HepG2 (cell line): Measurements from ENCODE around the gene NDOR1. TPM values are rescaled to one million over a fixed set of nuclear protein-coding genes. Genes with fewer than 3 reads are reported as not detected.

Source experiments
- ARHGAP35 ChIP-seq: sonication (generic); formaldehyde crosslinking; IDR thresholded peaks from 2 replicates; pipeline ENCODE4 v1.9.0; 2022; ENCODE audit warnings: mild to moderate bottlenecking, inconsistent platforms, moderate library complexity, missing genetic modification reagents, borderline replicate concordance
- ATF7-NPFF ChIP-seq: sonication (generic); formaldehyde crosslinking; IDR thresholded peaks from 2 replicates; pipeline ENCODE4 v1.8.1; 2023; ENCODE audit warnings: mild to moderate bottlenecking, low read depth, missing genetic modification reagents, moderate library complexity
- GATAD1 ChIP-seq: IDR thresholded peaks from 2 replicates; pipeline ENCODE4 v1.6.1; 2016; ENCODE audit warnings: missing genetic modification reagents, missing compliant biosample characterization
- GPN1 ChIP-seq: sonication (generic); formaldehyde crosslinking; IDR thresholded peaks from 2 replicates; pipeline ENCODE4 v1.5.1; 2020; ENCODE audit warnings: missing genetic modification reagents, borderline replicate concordance
- HIVEP1 ChIP-seq: sonication (generic); formaldehyde crosslinking; IDR thresholded peaks from 2 replicates; pipeline ENCODE4 v1.4.0; 2020; ENCODE audit warnings: mild to moderate bottlenecking, missing genetic modification reagents
- LCORL ChIP-seq, 2 experiments: fragments of 450-650 bp in 1 of 2; sonication (generic) in 1 of 2; formaldehyde crosslinking in 1 of 2; IDR thresholded peaks; 2 replicates each; pipeline versions ENCODE4 v1.5.0 to v1.6.1; 2017 to 2020; ENCODE audit warnings: antibody characterized with exemption in 1 of 2, missing genetic modification reagents in 1 of 2
- NFKB2 ChIP-seq: sonication (generic); formaldehyde crosslinking; IDR thresholded peaks from 2 replicates; pipeline ENCODE4 v1.4.0; 2020; ENCODE audit warnings: missing genetic modification reagents, borderline replicate concordance
- NFRKB ChIP-seq: fragments of 450-650 bp; IDR thresholded peaks from 2 replicates; pipeline ENCODE4 v1.6.1; 2017
- PRMT3 ChIP-seq: sonication (generic); formaldehyde crosslinking; IDR thresholded peaks from 2 replicates; pipeline ENCODE4 v1.8.1; 2022; ENCODE audit warnings: low read depth, mild to moderate bottlenecking, moderate library complexity, missing genetic modification reagents, borderline replicate concordance
- RFXANK ChIP-seq: IDR thresholded peaks from 2 replicates; pipeline ENCODE4 v1.6.1; 2016
- SP2 ChIP-seq: sonication (generic); formaldehyde crosslinking; IDR thresholded peaks from 2 replicates; pipeline ENCODE4 v1.5.1; 2020; ENCODE audit warnings: mild to moderate bottlenecking, missing genetic modification reagents
- ZFX ChIP-seq: sonication (generic); formaldehyde crosslinking; IDR thresholded peaks from 2 replicates; pipeline ENCODE4 v1.4.0; 2020; ENCODE audit warnings: mild to moderate bottlenecking, low read depth, missing genetic modification reagents, moderate library complexity
- ZNF530 ChIP-seq: sonication (generic); formaldehyde crosslinking; IDR thresholded peaks from 2 replicates; pipeline ENCODE4 v1.5.0; 2020; ENCODE audit warnings: low read depth, mild to moderate bottlenecking, missing genetic modification reagents
- ZNF672 ChIP-seq: sonication (generic); formaldehyde crosslinking; IDR thresholded peaks from 2 replicates; pipeline ENCODE4 v1.8.1; 2022; ENCODE audit warnings: missing genetic modification reagents
- ZNF746 ChIP-seq: sonication (generic); formaldehyde crosslinking; IDR thresholded peaks from 2 replicates; pipeline ENCODE4 v1.8.0; 2022; ENCODE audit warnings: mild to moderate bottlenecking, missing genetic modification reagents
- ZNF850 ChIP-seq: sonication (generic); formaldehyde crosslinking; conservative IDR thresholded peaks from 2 replicates; pipeline ENCODE4 v1.9.0; 2021; ENCODE audit warnings: mild to moderate bottlenecking, missing genetic modification reagents
- ZSCAN31 ChIP-seq: sonication (generic); formaldehyde crosslinking; IDR thresholded peaks from 2 replicates; pipeline ENCODE4 v1.5.0; 2020; ENCODE audit warnings: low read depth, mild to moderate bottlenecking, missing genetic modification reagents
- ZSCAN9 ChIP-seq: IDR thresholded peaks from 2 replicates; pipeline ENCODE4 v1.6.1; 2016; ENCODE audit warnings: borderline replicate concordance
- polyA plus RNA-seq, 8 experiments: library from polyadenylated mRNA; depleted of rRNA in 3 of 8; stranded (reverse) in 7 of 8; unstranded in 1 of 8; fragments of >200 nt; fragmentation: Illumina TruSeq in 4 of 8; extraction: Trizol in 4 of 8; gene quantifications; 2 replicates each; pipeline versions ENCODE4 v1.2.1 to v1.2.3, GENCODE V29; 2011 to 2016; ENCODE audit warnings: low read depth in 4 of 8, missing spikeins in 1 of 8, mixed read lengths in 1 of 8; ENCODE audit not compliant: insufficient read depth in 1 of 8
- total RNA-seq, 5 experiments: library from RNA; depleted of rRNA; stranded (reverse); fragments of >200 nt; fragmentation: Illumina TruSeq; extraction: Trizol; gene quantifications; 2 replicates each; pipeline ENCODE4 v1.2.3, GENCODE V29; 2016; ENCODE audit warnings: low read depth in 1 of 5
- TF ChIP-seq, protein P1 (sequence below): sonication (generic); formaldehyde crosslinking; IDR thresholded peaks from 2 replicates; pipeline ENCODE4 v1.8.1; 2023; ENCODE audit warnings: mild to moderate bottlenecking, missing genetic modification reagents
- TF ChIP-seq, protein P2 (sequence below): conservative IDR thresholded peaks from 2 replicates; pipeline ENCODE4 v1.6.1; 2018; ENCODE audit warnings: missing genetic modification reagents
- TF ChIP-seq, protein P3 (sequence below): sonication (generic); formaldehyde crosslinking; IDR thresholded peaks from 2 replicates; pipeline ENCODE4 v1.4.0; 2020; ENCODE audit warnings: missing genetic modification reagents
- TF ChIP-seq, protein P4 (sequence below): IDR thresholded peaks from 2 replicates; pipeline ENCODE4 v1.6.1; 2012; ENCODE audit warnings: inconsistent platforms
- TF ChIP-seq, protein P5 (sequence below): sonication (generic); formaldehyde crosslinking; IDR thresholded peaks from 2 replicates; pipeline ENCODE4 v1.4.0; 2020; ENCODE audit warnings: mild to moderate bottlenecking, low read depth, missing genetic modification reagents
- TF ChIP-seq, protein P6 (sequence below): sonication (generic); formaldehyde crosslinking; IDR thresholded peaks from 2 replicates; pipeline ENCODE4 v1.5.0; 2020; ENCODE audit warnings: missing genetic modification reagents

Gene NDOR1
- total and polyA plus RNA-seq, 2 of the 13 experiments (the other 11 are each of a cell fraction or from before 2014, with no cell fraction given) = 3.6 to 8.7 TPM

DNA sequence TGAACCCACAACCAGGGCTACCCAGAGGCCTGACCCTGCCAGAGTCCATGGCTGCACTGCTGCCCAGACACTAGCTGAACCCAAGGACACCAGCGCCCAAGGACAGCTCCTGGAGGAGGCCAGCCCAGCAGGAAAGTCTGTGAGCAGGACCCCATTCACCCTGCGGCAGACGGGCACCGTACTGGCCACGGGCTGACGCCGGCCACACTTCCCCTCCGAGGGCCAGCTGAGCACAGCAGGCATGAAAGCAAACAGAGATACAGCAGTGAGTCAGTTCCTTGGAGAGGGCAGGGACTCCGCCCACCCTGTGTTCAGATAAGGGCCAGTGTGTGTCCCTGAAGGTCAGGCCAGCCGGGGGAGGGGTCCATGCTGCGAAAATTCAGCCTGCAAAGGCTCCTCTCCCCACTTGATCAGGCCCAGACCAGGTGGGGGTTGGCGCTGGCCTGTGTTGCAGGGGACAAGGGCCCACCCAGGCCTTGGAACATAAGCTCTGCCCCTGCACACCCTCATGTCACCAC lies 13.3 kb downstream of the NDOR1 start (continued):
- TF ChIP-seq LCORL (IDR thresholded peaks at IDR 0.05) = no peak
- peak; percentile 57; the same call in 1 of the 2 replicates for TF ChIP-seq LCORL (CRISPR knock-in tag; IDR thresholded peaks at IDR 0.05)
- TF ChIP-seq, protein P1, sequence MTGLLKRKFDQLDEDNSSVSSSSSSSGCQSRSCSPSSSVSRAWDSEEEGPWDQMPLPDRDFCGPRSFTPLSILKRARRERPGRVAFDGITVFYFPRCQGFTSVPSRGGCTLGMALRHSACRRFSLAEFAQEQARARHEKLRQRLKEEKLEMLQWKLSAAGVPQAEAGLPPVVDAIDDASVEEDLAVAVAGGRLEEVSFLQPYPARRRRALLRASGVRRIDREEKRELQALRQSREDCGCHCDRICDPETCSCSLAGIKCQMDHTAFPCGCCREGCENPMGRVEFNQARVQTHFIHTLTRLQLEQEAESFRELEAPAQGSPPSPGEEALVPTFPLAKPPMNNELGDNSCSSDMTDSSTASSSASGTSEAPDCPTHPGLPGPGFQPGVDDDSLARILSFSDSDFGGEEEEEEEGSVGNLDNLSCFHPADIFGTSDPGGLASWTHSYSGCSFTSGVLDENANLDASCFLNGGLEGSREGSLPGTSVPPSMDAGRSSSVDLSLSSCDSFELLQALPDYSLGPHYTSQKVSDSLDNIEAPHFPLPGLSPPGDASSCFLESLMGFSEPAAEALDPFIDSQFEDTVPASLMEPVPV = no peak; the same call in 1 of the 2 replicates
- peak; percentile 33; the same call in 1 of the 2 replicates for TF ChIP-seq NFKB2 (CRISPR knock-in tag)
- no peak for TF ChIP-seq ZSCAN31 (CRISPR knock-in tag)
- peak; percentile 75 for TF ChIP-seq GATAD1
- TF ChIP-seq ZFX (CRISPR knock-in tag) = peak; percentile 61
- no peak for TF ChIP-seq PRMT3 (CRISPR knock-in tag)
- no peak for TF ChIP-seq ZNF672
- TF ChIP-seq SP2 (CRISPR knock-in tag) = peak; percentile 47; the same call in 1 of the 2 replicates
- TF ChIP-seq GPN1 (CRISPR knock-in tag) = no peak
- TF ChIP-seq ZNF746 = peak; percentile 89; the same call in 1 of the 2 replicates
- TF ChIP-seq, protein P2, sequence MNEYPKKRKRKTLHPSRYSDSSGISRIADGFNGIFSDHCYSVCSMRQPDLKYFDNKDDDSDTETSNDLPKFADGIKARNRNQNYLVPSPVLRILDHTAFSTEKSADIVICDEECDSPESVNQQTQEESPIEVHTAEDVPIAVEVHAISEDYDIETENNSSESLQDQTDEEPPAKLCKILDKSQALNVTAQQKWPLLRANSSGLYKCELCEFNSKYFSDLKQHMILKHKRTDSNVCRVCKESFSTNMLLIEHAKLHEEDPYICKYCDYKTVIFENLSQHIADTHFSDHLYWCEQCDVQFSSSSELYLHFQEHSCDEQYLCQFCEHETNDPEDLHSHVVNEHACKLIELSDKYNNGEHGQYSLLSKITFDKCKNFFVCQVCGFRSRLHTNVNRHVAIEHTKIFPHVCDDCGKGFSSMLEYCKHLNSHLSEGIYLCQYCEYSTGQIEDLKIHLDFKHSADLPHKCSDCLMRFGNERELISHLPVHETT (CRISPR knock-in tag) = no peak
- TF ChIP-seq NFRKB = no peak
- TF ChIP-seq RFXANK (CRISPR knock-in tag) = no peak
- no peak; the same call in 1 of the 2 replicates for TF ChIP-seq ATF7-NPFF
- no peak for TF ChIP-seq ZNF530
- TF ChIP-seq, protein P3, sequence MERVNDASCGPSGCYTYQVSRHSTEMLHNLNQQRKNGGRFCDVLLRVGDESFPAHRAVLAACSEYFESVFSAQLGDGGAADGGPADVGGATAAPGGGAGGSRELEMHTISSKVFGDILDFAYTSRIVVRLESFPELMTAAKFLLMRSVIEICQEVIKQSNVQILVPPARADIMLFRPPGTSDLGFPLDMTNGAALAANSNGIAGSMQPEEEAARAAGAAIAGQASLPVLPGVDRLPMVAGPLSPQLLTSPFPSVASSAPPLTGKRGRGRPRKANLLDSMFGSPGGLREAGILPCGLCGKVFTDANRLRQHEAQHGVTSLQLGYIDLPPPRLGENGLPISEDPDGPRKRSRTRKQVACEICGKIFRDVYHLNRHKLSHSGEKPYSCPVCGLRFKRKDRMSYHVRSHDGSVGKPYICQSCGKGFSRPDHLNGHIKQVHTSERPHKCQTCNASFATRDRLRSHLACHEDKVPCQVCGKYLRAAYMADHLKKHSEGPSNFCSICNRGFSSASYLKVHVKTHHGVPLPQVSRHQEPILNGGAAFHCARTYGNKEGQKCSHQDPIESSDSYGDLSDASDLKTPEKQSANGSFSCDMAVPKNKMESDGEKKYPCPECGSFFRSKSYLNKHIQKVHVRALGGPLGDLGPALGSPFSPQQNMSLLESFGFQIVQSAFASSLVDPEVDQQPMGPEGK (CRISPR knock-in tag) = peak; percentile 84
- no peak; the same call in 1 of the 2 replicates for TF ChIP-seq ARHGAP35 (CRISPR knock-in tag)
- TF ChIP-seq HIVEP1 (CRISPR knock-in tag) = 0 out of 2 replicates have a peak, but pooled peaks have one; percentile 30
- TF ChIP-seq, protein P4, sequence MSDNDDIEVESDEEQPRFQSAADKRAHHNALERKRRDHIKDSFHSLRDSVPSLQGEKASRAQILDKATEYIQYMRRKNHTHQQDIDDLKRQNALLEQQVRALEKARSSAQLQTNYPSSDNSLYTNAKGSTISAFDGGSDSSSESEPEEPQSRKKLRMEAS = no peak
- no peak for TF ChIP-seq ZSCAN9
- TF ChIP-seq, protein P5, sequence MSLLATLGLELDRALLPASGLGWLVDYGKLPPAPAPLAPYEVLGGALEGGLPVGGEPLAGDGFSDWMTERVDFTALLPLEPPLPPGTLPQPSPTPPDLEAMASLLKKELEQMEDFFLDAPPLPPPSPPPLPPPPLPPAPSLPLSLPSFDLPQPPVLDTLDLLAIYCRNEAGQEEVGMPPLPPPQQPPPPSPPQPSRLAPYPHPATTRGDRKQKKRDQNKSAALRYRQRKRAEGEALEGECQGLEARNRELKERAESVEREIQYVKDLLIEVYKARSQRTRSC = no peak
- no peak for TF ChIP-seq ZNF850 (CRISPR knock-in tag)
- TF ChIP-seq, protein P6, sequence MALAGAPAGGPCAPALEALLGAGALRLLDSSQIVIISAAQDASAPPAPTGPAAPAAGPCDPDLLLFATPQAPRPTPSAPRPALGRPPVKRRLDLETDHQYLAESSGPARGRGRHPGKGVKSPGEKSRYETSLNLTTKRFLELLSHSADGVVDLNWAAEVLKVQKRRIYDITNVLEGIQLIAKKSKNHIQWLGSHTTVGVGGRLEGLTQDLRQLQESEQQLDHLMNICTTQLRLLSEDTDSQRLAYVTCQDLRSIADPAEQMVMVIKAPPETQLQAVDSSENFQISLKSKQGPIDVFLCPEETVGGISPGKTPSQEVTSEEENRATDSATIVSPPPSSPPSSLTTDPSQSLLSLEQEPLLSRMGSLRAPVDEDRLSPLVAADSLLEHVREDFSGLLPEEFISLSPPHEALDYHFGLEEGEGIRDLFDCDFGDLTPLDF = no peak
